GM10266 (cell line): Measurements from ENCODE around the gene TUB.

Experiments
- DNase-seq: peaks from one replicate; pipeline ENCODE4 v3.0.0; 2012; ENCODE audit errors: extremely low spot score
- TF ChIP-seq, protein P1 (sequence below): IDR thresholded peaks from 2 replicates; pipeline ENCODE4 v1.5.1; 2012; ENCODE audit warnings: mild to moderate bottlenecking, low read depth; ENCODE audit not compliant: control insufficient read depth, insufficient read depth; ENCODE audit errors: missing control alignments

Gene TUB

DNA sequence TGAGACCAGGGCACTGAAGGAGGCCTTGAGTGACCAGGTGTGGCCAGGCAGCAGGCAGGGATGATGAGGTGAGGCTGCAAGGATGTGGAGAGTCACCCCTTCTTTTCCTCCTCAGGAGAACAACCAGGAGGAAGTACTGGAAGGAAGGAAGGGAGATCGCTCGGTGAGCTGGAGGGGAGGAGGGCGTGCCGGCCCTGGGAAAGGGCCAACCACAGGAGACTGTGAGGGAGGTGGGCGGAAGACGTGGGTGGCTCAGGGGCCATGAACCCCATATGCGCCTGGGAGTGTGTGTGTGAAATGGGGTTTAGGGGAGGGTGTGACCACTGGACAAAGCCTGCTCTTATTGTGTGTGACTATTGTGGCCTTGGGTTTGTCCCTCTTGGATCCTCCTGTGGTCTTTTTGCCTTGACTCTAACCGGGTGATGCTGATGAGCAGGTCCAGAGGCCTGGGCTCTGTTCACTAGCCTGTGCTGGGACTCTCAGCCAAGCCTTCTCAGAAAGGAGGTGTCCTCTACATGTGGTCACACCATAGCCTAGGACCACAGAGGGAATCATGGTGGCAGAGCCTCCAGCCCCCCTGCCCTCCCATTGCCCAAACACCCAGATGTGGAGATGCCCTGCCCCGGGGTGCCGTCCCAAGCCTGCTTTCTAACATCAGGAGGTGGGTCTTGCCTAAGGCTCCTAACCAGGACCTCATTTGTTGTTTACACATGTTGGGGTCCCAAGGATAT is 41.3 kb upstream of the TUB start:
- TF ChIP-seq, protein P1, sequence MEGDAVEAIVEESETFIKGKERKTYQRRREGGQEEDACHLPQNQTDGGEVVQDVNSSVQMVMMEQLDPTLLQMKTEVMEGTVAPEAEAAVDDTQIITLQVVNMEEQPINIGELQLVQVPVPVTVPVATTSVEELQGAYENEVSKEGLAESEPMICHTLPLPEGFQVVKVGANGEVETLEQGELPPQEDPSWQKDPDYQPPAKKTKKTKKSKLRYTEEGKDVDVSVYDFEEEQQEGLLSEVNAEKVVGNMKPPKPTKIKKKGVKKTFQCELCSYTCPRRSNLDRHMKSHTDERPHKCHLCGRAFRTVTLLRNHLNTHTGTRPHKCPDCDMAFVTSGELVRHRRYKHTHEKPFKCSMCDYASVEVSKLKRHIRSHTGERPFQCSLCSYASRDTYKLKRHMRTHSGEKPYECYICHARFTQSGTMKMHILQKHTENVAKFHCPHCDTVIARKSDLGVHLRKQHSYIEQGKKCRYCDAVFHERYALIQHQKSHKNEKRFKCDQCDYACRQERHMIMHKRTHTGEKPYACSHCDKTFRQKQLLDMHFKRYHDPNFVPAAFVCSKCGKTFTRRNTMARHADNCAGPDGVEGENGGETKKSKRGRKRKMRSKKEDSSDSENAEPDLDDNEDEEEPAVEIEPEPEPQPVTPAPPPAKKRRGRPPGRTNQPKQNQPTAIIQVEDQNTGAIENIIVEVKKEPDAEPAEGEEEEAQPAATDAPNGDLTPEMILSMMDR: no peak
- DNase-seq: no peak

DNA sequence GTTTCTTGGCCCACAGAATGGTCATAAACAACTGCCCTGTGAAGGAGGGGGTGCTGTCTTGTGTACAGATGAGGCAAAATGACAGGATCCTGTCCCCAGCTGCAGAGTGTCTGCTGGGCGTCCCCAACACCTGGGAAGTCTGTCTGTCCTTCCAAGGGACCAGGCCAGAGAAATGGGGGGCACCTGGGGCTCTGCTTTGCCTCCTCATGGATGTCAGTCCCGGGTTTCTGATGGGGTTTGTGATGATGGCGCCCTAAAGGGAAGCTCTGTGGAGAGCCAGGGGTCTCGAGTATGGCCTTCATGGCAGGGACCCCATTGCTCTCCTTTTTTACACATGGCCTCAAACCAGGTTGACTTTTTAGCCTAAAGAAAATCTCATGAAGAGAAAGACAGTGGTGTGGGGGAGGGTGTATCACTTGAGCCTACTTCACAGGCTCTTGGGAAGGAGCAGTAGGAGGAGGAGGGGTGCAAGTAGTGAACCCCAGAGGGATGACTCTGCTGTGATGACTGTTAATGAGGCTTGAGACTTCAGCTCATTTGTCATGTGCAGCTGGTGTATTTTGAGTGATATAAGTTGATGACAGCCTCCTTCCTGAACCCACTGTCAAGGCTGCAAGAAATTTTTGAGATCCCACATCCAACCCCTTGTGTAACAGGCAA is 40.6 kb upstream of the TUB start:
- TF ChIP-seq, protein P1: no peak
- no peak for DNase-seq

DNA sequence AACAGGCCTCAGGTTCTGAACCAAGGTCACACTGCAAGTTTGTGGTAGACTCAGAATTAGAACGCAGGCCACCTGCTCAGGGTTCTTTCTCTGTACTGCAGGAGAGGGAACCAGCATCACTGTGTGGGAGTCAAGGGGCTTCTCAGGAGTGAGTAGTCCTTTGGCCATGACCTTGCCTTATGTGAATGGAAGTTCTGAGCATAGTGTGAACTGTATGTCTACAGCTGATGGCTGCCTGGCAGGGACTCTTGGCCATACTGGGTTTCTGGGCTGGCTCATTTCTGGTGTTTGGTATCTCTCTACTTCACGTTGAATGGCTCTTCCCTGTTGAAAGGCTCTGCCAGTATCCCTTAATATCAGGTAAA is 40.1 kb upstream of the TUB start:
- DNase-seq: no peak
- TF ChIP-seq, protein P1: no peak

DNA sequence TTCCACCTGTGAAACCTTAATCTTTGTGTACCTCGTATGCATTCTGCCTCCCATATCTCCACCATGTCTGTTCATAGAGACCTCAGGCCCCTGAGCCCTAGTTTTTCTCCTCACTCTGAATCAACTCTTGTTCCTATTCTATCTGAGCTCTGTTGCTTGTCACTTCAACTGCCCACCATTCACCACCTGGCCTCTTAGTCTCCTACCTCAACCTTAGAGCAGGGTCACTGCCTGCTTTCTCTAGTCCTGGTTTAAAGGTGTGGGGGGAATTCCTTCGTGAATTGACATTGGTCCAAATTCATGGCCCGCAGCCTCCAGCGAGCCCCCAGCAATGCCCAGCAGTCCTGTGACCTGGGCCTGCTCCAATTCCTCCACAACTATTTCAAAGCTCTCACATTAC is 39.4 kb upstream of the TUB start:
- TF ChIP-seq, protein P1: no peak
- DNase-seq: no peak

DNA sequence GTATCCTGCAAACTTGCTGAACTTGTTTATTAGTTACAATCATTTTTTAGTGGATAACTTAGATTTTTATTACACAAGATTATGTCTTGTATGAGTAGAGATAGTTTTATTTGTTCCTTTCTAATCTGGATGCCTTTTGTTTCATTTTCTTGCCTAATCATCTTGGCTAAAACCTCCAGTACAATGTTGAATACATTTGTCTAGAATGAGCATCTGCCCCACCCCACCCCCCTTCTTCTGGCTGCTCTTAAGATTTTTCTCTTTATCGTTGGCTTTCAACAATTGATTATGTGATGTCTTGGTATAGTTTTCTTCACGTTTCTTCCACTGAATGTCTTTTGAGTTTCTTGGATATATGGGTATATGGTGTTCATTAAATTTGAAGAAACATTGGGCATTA is 37.3 kb upstream of the TUB start:
- DNase-seq: no peak
- TF ChIP-seq, protein P1: no peak

DNA sequence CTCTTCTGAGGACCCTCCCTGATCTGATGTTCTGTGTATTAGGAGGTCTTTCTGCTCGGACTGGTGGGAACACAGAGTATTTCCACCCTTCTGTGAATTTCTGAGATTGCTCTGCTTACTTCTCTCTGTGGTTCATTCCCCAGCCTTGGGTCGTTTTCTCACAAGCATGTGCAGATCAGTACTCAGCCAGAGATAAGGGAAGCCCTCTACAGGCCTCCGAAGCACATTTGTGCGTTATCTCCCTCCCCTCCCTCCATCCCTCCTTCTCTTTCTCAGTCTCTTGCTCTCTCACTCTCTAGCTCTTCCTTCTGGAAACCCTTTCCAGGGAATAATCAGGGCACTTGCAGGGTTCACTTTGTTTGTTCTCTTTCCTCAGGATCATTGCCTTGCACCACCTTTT is 35.2 kb upstream of the TUB start:
- no peak for DNase-seq
- TF ChIP-seq, protein P1: no peak

DNA sequence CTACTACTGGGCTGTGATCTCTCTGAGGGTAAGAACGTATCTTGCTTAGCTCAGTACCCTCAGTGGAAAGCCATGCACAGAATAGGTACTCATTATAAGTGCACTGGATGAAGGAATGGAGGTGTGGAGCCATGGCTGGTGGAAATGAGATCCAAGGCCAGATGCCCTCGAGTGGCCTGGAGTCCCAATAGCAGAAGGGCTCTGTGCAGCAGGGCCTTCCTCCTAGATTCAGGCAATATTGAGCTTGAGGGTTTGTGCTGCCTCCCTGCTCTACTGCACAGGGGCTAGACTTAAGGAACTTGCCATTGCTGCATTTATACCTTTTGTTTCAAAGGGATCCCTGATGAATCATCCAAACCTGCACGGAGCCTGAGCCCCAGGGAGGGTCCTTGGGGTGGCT is 33.6 kb upstream of the TUB start:
- no peak for DNase-seq
- TF ChIP-seq, protein P1: no peak
